HepG2 (cell line): ENCODE results near the gene SYT9.

ENCODE experiments used
- FOXA1 ChIP-seq, 2 experiments: fragments of 450-650 bp in 1 of 2; sonication (generic) in 1 of 2; formaldehyde crosslinking in 1 of 2; IDR thresholded peaks; 2 replicates each; pipeline versions ENCODE4 v1.4.0 to v1.6.1; 2016 to 2020; ENCODE audit warnings: missing genetic modification reagents in 1 of 2
- JUN ChIP-seq: sonication (generic); formaldehyde crosslinking; IDR thresholded peaks from 2 replicates; pipeline ENCODE4 v1.4.0; 2020; ENCODE audit warnings: mild to moderate bottlenecking, missing genetic modification reagents
- MXI1 ChIP-seq: IDR thresholded peaks from 3 replicates; pipeline ENCODE4 v1.6.1; 2012; ENCODE audit warnings: low read depth, low read length, inconsistent platforms, borderline replicate concordance
- NCOA1 ChIP-seq: sonication (generic); formaldehyde crosslinking; IDR thresholded peaks from 2 replicates; pipeline ENCODE4 v1.9.0; 2021; ENCODE audit warnings: missing genetic modification reagents
- NFATC3 ChIP-seq: sonication (generic); formaldehyde crosslinking; IDR thresholded peaks from 2 replicates; pipeline ENCODE4 v1.5.1; 2020; ENCODE audit warnings: mild to moderate bottlenecking, missing genetic modification reagents
- TF ChIP-seq, protein P1 (sequence below): sonication (generic); formaldehyde crosslinking; IDR thresholded peaks from 2 replicates; pipeline ENCODE4 v1.4.0; 2020; ENCODE audit warnings: mild to moderate bottlenecking, missing genetic modification reagents
- TF ChIP-seq, protein P2 (sequence below): sonication (generic); formaldehyde crosslinking; IDR thresholded peaks from 2 replicates; pipeline ENCODE4 v1.5.0; 2020; ENCODE audit warnings: missing genetic modification reagents

DNA sequence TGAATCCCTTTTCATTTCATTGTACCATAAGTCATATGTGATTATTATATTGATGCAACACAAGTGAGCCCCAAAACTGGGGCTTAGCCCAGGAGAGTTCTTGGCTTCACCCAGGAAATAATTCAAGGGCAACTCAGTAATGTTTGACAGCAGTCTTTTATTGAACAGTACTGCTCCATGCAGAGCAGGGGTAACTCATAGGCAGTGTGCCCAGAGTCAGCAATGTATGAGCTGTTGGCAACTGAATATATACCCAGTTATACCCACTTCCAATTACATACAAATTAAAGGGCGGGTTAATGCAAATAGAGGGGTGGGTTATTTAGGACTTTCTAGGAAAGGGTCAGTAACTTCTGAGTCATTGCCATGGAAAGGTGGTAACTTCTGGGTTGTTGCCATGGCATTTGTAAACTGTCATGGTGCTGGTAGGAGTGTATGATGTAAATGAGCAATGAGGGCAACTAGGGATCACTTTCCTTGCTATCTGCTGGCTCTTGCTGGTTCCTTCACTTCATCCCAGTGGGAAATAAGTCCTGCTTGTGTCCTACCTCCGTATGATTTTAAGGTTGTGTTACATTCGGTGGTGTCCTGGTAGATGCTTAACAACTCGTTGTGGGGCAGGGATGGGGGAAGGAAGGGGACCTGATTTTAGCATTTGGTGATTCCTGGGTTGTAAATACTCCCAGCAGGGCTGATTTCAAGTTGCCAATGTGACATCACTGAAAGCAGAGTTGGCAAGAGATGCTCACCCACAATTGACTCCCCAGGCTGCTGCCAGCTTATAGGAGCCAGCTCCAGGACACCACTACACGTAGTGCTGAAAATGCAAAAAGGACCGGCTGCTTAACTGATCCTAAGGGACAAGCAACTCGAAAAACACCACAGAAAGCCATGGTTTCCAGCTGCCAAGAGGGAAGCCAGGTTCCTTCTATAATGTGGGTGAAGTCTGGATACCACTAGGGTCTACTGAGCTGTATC is 70.1 kb downstream of the SYT9 start:
- no peak for TF ChIP-seq NCOA1
- TF ChIP-seq JUN (CRISPR knock-in tag): no peak
- no peak for TF ChIP-seq MXI1
- no peak for TF ChIP-seq FOXA1 (IDR thresholded peaks at IDR 0.05)
- TF ChIP-seq FOXA1 (CRISPR knock-in tag; IDR thresholded peaks at IDR 0.05): no peak
- TF ChIP-seq, protein P1, sequence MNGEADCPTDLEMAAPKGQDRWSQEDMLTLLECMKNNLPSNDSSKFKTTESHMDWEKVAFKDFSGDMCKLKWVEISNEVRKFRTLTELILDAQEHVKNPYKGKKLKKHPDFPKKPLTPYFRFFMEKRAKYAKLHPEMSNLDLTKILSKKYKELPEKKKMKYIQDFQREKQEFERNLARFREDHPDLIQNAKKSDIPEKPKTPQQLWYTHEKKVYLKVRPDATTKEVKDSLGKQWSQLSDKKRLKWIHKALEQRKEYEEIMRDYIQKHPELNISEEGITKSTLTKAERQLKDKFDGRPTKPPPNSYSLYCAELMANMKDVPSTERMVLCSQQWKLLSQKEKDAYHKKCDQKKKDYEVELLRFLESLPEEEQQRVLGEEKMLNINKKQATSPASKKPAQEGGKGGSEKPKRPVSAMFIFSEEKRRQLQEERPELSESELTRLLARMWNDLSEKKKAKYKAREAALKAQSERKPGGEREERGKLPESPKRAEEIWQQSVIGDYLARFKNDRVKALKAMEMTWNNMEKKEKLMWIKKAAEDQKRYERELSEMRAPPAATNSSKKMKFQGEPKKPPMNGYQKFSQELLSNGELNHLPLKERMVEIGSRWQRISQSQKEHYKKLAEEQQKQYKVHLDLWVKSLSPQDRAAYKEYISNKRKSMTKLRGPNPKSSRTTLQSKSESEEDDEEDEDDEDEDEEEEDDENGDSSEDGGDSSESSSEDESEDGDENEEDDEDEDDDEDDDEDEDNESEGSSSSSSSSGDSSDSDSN (CRISPR knock-in tag): no peak
- TF ChIP-seq, protein P2, sequence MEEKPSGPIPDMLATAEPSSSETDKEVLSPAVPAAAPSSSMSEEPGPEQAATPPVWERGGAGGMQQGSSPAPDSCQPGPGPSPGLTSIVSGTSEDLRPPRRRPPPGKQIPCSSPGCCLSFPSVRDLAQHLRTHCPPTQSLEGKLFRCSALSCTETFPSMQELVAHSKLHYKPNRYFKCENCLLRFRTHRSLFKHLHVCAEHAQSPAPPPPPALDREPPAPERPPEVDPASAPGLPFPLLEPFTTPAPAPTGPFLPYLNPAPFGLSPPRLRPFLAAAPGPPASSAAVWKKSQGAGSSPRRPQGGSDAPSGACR: no peak
- TF ChIP-seq NFATC3 (CRISPR knock-in tag): no peak
